ENCODE results near the gene ASIC2.

- TF ChIP-seq CTCF (IDR thresholded peaks at IDR 0.05) (no peak), ZFX (IDR thresholded peaks at IDR 0.05; ENCODE audit: borderline replicate concordance) (no peak)
These were observed 35.0 kb upstream of the ASIC2 start for GRCh38 chr17:33328129-33328528.
